HFF-Myc (cell line): ENCODE measurements around the gene CNKSR3.
"Not testable (repeated sequence)": the region's sequence is repeated elsewhere in the genome, so short reads cannot be mapped to it uniquely, and the experiment has no call there.

ENCODE experiments used
- DNase-seq: peaks from one replicate; pipeline ENCODE4 v3.0.0-alpha.2; 2011; ENCODE audit warnings: low read depth; ENCODE audit errors: extremely low read depth
- H3K4me3 ChIP-seq: replicated peaks from 2 replicates; pipeline ENCODE4 v1.5.1; 2011; ENCODE audit warnings: low read depth, mild to moderate bottlenecking, control low read depth, low read length
- TF ChIP-seq, protein P1 (sequence below): IDR thresholded peaks from 2 replicates; pipeline ENCODE4 v1.5.1; 2012; ENCODE audit warnings: mild to moderate bottlenecking, low read depth, low read length, control low read depth; ENCODE audit errors: missing control alignments

CNKSR3 gene

GRCh38 chr6:154549179-154549578 lies 38.7 kb upstream of the CNKSR3 start:
- TF ChIP-seq, protein P1, sequence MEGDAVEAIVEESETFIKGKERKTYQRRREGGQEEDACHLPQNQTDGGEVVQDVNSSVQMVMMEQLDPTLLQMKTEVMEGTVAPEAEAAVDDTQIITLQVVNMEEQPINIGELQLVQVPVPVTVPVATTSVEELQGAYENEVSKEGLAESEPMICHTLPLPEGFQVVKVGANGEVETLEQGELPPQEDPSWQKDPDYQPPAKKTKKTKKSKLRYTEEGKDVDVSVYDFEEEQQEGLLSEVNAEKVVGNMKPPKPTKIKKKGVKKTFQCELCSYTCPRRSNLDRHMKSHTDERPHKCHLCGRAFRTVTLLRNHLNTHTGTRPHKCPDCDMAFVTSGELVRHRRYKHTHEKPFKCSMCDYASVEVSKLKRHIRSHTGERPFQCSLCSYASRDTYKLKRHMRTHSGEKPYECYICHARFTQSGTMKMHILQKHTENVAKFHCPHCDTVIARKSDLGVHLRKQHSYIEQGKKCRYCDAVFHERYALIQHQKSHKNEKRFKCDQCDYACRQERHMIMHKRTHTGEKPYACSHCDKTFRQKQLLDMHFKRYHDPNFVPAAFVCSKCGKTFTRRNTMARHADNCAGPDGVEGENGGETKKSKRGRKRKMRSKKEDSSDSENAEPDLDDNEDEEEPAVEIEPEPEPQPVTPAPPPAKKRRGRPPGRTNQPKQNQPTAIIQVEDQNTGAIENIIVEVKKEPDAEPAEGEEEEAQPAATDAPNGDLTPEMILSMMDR = no peak
- no peak overlapping the region for H3K4me3 ChIP-seq
- DNase-seq = no peak

- H3K4me3 ChIP-seq = no peak overlapping the region
- no peak for DNase-seq
These were observed 37.8 kb upstream of the CNKSR3 start for GRCh38 chr6:154548130-154548830.

DNA sequence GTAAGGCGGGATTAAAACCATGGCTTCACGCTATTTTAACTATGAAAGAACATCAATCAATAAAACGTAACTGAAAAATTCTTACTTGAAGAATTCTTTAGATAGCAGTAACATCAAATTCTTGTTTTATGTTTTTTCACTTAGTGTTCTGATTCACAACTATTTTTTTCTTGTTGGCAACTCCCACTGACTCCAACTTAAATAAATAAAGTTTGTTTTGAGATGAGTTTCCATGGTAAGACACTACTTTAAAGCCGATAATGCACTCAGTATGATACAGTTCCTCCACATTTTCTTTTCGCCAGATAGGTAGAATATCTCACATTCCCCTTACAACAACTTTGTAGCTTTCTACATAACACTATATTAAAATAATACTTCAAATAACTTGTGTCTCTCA lies 33.1 kb upstream of the CNKSR3 start:
- DNase-seq = no peak
- no peak overlapping the region for H3K4me3 ChIP-seq
- TF ChIP-seq, protein P1 = no peak

More at GRCh38 chr6:154548130-154548830, 37.8 kb upstream of the CNKSR3 start:
- TF ChIP-seq, protein P1 = no peak

GRCh38 chr6:154542747-154543146 lies 32.3 kb upstream of the CNKSR3 start:
- TF ChIP-seq, protein P1 = no peak
- H3K4me3 ChIP-seq = no peak overlapping the region
- no peak for DNase-seq

DNA sequence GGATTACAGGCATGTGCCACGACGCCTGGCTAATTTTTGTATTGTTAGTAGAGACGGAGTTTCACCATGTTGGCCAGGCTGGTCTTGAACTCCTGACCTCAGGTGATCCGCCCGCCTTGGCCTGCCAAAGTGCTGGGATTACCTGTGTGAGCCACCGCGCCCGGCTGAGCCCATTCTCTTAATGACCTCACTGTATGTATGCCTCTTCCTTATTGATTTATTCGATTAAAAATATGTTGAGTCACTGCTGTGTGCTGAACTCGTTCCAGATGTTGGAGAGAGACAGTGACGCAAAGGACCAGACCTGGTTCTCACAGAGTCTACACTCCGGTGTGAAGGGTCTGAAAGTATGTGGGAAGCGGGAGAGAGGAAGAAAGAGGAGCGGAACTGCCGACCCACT lies 31.4 kb upstream of the CNKSR3 start:
- H3K4me3 ChIP-seq, DNase-seq: not testable (repeated sequence)

DNA sequence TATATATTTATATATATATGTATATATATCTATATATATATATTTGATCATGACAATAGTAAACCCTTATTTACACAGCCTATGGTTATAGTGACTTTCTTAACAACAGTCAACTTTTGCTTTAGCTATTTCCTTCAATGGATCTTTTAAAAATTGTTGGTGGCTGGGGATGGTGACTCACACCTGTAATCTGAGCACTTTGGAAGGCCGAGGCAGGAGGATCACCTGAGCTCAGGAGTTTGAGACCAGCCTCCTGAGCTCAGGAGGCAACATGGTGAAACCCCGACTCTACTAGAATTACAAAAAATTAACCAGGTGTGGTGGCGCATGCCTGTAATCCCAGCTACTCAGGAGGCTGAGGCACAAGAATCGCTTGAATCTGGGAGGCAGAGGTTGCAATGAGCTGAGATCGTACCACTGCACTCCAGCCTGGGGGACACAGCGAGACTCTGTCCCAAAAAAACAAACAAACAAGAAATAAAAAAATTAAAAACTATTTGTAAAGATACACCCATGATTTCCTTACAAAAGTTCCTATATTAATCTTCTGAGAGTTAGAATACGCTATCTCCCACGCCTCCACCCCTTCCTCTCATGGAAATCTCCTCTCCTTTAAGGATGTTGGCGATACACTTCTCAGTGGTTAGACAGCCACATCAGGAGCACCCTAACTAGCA lies 29.2 kb upstream of the CNKSR3 start:
- no peak overlapping the region for H3K4me3 ChIP-seq
- DNase-seq = no peak
- TF ChIP-seq, protein P1 = no peak

DNA sequence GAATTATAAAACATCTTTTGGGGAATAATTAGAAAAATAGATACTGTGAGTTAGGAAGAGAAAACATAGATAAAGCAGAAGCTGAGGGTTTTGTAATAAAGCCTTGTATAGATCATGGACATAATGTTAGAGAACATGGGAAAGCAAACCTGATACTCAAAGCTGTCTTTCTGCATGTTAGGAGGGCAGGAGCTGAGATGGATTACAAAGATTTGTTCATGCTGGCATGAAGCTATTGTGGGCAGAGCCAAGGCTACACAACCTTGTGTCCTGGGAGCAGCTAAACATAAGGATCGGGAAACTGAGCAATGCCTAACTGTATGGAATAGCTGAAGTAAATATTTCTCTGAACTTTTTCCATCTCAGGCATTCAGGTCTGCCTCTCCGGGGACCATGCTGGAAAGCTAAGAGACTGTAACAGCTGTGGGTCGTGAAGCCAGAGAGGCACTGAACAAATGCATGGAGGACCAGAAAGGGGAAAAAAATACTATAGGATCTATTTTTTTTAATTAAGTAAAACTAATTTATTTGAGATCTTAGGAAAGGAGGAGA lies 28.2 kb upstream of the CNKSR3 start:
- TF ChIP-seq, protein P1 = no peak
- DNase-seq = no peak
- H3K4me3 ChIP-seq = no peak overlapping the region
